Neural progenitor cell (in vitro differentiated cells): ENCODE measurements around the gene CTDSPL2. TPM values are rescaled to one million over a fixed set of nuclear protein-coding genes. Genes with fewer than 3 reads are reported as not detected.

Source experiments
- DNase-seq: peaks from one replicate; pipeline ENCODE4 v3.0.0-alpha.2; 2016; ENCODE audit warnings: low spot score
- H2AFZ ChIP-seq: fragments of 200-600 bp; sonication (generic); replicated peaks from 2 replicates; pipeline ENCODE4 v1.6.1; 2016; ENCODE audit warnings: antibody characterized with exemption
- H3F3A ChIP-seq: fragments of 200-600 bp; sonication (generic); 2 replicates; pipeline ENCODE4 v1.6.1; 2016; ENCODE audit warnings: antibody characterized with exemption, low read depth
- H3K27ac ChIP-seq: fragments of 200-600 bp; sonication (generic); 2 replicates; pipeline ENCODE4 v1.5.1; 2016; ENCODE audit warnings: mild to moderate bottlenecking
- H3K27me3 ChIP-seq: fragments of 200-600 bp; sonication (generic); 2 replicates; pipeline ENCODE4 v1.6.1; 2016; ENCODE audit warnings: mild to moderate bottlenecking, moderate library complexity
- H3K36me3 ChIP-seq: fragments of 200-600 bp; sonication (generic); 2 replicates; pipeline ENCODE4 v1.5.1; 2016
- H3K4me1 ChIP-seq: fragments of 200-600 bp; sonication (generic); 2 replicates; pipeline ENCODE4 v1.6.1; 2016; ENCODE audit warnings: mixed run types
- H3K4me2 ChIP-seq: fragments of 200-600 bp; sonication (generic); 2 replicates; pipeline ENCODE4 v1.6.1; 2016
- H3K4me3 ChIP-seq: fragments of 200-600 bp; sonication (generic); 2 replicates; pipeline ENCODE4 v1.5.1; 2016
- H3K79me2 ChIP-seq: fragments of 200-600 bp; sonication (generic); 2 replicates; pipeline ENCODE4 v1.6.1; 2016; ENCODE audit warnings: low read depth
- H3K9ac ChIP-seq: fragments of 200-600 bp; sonication (generic); 2 replicates; pipeline ENCODE4 v1.6.1; 2016
- H3K9me3 ChIP-seq: fragments of 200-600 bp; sonication (generic); 2 replicates; pipeline ENCODE4 v1.5.1; 2016; ENCODE audit warnings: low read depth
- H4K20me1 ChIP-seq: fragments of 200-600 bp; sonication (generic); 2 replicates; pipeline ENCODE4 v1.6.1; 2016; ENCODE audit warnings: low read depth
- H3K27ac Mint-ChIP-seq: 3 replicates; pipeline ENCODE4 v1.8.0; 2021; ENCODE audit warnings: mixed read lengths
- H3K27me3 Mint-ChIP-seq: 2 replicates; pipeline ENCODE4 v1.8.0; 2022; ENCODE audit warnings: low read depth, mild to moderate bottlenecking, inconsistent platforms, moderate library complexity, mixed read lengths; ENCODE audit not compliant: insufficient read depth
- H3K36me3 Mint-ChIP-seq: 3 replicates; pipeline ENCODE4 v1.8.0; 2021; ENCODE audit warnings: mixed read lengths
- H3K4me1 Mint-ChIP-seq: 3 replicates; pipeline ENCODE4 v1.8.0; 2021; ENCODE audit warnings: mixed read lengths
- H3K4me3 Mint-ChIP-seq: 3 replicates; pipeline ENCODE4 v1.8.0; 2021; ENCODE audit warnings: mild to moderate bottlenecking, moderate library complexity, mixed read lengths
- H3K9me3 Mint-ChIP-seq: 3 replicates; pipeline ENCODE4 v1.8.0; 2020; ENCODE audit warnings: mixed read lengths
- EZH2 ChIP-seq: fragments of 200-600 bp; sonication (generic); IDR thresholded peaks from 2 replicates; pipeline ENCODE4 v1.6.1; 2017; ENCODE audit warnings: antibody characterized with exemption, mild to moderate bottlenecking, moderate library complexity
- EZH2phosphoT487 ChIP-seq: fragments of 200-600 bp; sonication (generic); IDR thresholded peaks from 2 replicates; pipeline ENCODE4 v1.6.1; 2017; ENCODE audit warnings: antibody characterized with exemption
- total RNA-seq: library from RNA; depleted of rRNA; stranded (reverse); fragments of >200 nt; gene quantifications from 2 replicates; pipeline ENCODE4 v1.2.3, GENCODE V29; 2015; ENCODE audit warnings: low replicate concordance
- TF ChIP-seq, protein P1 (sequence below): fragments of 200-600 bp; sonication (generic); IDR thresholded peaks from 2 replicates; pipeline ENCODE4 v1.5.1; 2017; ENCODE audit warnings: antibody characterized with exemption, mild to moderate bottlenecking

Gene CTDSPL2
- total RNA-seq, 1 donor from 2014 or later: 207 TPM

DNA sequence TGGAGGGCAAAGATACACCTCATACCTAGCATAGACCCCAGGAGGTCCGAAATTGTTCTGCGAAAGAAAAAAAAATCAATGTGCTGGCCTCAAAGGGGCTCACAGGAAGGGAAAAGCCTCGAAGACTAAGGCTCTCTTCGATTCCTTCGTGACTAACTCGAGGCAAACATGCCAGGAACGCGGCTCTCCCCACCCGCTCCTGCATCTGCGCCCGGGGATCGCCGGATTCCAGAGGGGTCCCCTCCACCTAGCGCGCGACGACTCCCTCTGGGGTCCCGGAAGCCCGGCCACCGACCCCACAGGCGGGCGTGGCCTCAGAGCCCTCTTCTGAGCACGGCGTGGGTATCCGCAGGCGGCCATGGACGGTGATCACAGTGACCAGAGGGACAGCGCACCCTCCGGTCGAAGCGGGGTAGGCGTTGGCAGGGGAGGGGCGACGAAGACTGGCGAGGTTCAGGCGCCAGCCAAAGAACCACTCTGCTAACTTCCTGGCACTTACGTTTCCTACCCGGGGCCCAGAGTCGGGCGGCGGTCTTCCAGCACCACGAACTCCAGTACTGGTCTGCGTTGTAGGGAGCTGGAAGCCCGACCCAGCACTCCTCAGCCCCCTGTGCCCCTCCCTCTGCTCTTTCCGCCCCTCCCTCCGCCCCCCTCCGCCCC lies 109.0 kb downstream of the CTDSPL2 start:
- Histone ChIP-seq H3K36me3 (no peaks in the 10 kb centered on the region), H3K27me3 (no peaks in the 10 kb centered on the region), H3K4me2 (peak overlapping the region; percentile 95), H3K4me1 (peaks cover 6% of the 10 kb centered on the region), H4K20me1 (peaks cover 16% of the 10 kb centered on the region), H3K27ac (peak overlapping the region; percentile 97), H2AFZ (peak overlapping the region; percentile 80), H3K4me3 (peak overlapping the region; percentile 78), H3K9me3 (no peaks in the 10 kb centered on the region), H3K9ac (peak overlapping the region; percentile 61), H3F3A (peaks cover 26% of the 10 kb centered on the region), H3K79me2 (peaks cover 53% of the 10 kb centered on the region)
- Mint-ChIP-seq H3K27ac (peak overlapping the region; percentile 91), H3K9me3 (no peaks in the 10 kb centered on the region), H3K27me3 (peaks cover 3% of the 10 kb centered on the region), H3K4me3 (peak overlapping the region; percentile 93), H3K4me1 (peaks cover 22% of the 10 kb centered on the region), H3K36me3 (peaks cover 11% of the 10 kb centered on the region)
- TF ChIP-seq, protein P1, sequence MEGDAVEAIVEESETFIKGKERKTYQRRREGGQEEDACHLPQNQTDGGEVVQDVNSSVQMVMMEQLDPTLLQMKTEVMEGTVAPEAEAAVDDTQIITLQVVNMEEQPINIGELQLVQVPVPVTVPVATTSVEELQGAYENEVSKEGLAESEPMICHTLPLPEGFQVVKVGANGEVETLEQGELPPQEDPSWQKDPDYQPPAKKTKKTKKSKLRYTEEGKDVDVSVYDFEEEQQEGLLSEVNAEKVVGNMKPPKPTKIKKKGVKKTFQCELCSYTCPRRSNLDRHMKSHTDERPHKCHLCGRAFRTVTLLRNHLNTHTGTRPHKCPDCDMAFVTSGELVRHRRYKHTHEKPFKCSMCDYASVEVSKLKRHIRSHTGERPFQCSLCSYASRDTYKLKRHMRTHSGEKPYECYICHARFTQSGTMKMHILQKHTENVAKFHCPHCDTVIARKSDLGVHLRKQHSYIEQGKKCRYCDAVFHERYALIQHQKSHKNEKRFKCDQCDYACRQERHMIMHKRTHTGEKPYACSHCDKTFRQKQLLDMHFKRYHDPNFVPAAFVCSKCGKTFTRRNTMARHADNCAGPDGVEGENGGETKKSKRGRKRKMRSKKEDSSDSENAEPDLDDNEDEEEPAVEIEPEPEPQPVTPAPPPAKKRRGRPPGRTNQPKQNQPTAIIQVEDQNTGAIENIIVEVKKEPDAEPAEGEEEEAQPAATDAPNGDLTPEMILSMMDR: peak; percentile 55
- TF ChIP-seq EZH2phosphoT487 (no peak), EZH2 (no peak)
- DNase-seq: peak; percentile 95

DNA sequence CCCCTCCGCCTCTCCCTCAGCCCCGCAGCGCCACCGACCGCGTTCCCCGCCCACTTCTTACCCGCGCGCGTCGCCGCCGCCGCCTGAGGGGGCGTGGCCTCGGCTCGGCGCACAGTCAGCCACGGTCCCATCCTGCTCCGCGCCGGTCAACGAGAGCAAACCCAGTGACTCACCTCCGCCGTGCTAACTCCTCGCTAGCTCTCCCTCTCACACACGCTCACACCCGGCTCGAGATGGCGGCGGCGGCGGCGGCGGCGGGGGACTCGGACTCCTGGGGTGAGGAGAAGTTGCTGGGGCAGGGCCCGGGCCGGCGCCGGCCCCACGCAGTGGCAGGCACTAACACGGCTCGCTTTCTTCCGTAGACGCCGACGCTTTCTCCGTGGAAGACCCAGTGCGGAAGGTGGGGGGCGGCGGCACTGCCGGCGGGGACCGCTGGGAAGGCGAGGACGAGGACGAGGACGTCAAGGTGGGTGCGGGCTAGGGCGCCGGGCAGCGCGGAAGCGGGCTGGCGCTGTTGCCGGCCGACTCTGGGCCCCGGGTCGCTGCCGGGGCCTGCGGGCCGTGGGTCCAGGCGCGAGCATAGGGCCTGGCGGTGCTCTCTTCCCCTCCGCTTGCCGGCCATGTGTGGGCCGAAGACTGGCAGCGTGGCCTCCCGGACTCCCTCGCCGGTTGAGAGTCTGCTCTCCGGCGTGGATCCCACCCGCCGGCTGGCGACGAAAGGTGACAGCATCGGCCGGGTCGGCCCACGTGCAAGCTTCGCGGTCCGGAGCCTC lies 109.7 kb downstream of the CTDSPL2 start, which contains the start of gene EIF3J:
Gene EIF3J, plus strand, starts transcription at position 186 of the 773 bp plus-strand sequence. Its CDS starts 48 bp downstream, at position 234.
- Histone ChIP-seq H3K79me2 (peaks cover 60% of the 10 kb centered on the region), H3K9me3 (no peaks in the 10 kb centered on the region), H3K4me1 (peaks cover 6% of the 10 kb centered on the region), H2AFZ (peak within 1 kb of the TSS; percentile 80), H3F3A (peaks cover 26% of the 10 kb centered on the region), H3K9ac (peak within 1 kb of the TSS; percentile 61), H3K4me3 (peak within 1 kb of the TSS; percentile 78), H4K20me1 (peaks cover 16% of the 10 kb centered on the region), H3K27me3 (no peaks in the 10 kb centered on the region), H3K27ac (peak within 1 kb of the TSS; percentile 97), H3K4me2 (peak within 1 kb of the TSS; percentile 95), H3K36me3 (no peaks in the 10 kb centered on the region)
- DNase-seq: peak; percentile 97
- H3K4me3 Mint-ChIP-seq: peak within 1 kb of the TSS; percentile 93
- H3K36me3 Mint-ChIP-seq: peaks cover 14% of the 10 kb centered on the region
- H3K27ac Mint-ChIP-seq: peak within 1 kb of the TSS; percentile 91
- no peaks in the 10 kb centered on the region for H3K9me3 Mint-ChIP-seq
- TF ChIP-seq EZH2: no peak
- no peak for TF ChIP-seq EZH2phosphoT487
- TF ChIP-seq, protein P1: no peak
- H3K27me3 Mint-ChIP-seq: peaks cover 3% of the 10 kb centered on the region
- H3K4me1 Mint-ChIP-seq: peaks cover 22% of the 10 kb centered on the region

DNA sequence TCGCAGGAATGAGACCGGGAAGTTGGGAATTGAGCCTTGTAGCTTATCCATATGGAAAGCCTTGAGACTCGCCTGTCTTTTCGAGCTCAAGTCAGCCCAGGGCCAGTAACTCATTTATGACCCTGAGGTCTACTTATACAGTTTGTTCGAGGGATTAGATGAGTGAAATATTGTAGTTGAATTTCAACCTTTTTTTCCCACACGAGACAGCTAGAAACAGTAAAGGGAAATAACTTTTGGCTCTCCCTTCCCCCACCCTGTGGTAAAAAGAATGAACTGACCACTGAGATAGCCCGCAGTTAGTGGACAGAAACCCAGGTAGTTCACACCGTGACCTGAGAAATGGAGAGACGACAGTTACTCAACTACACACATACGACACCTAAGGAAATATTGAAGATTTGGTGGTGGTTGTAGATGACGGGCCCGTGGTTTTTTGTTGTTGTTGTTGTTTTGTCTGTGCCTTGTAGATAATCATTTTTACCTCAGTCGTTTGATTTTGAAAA lies 110.4 kb downstream of the CTDSPL2 start:
- H3K27ac Mint-ChIP-seq: no peak overlapping the region
- Histone ChIP-seq H3K27ac (no peak overlapping the region), H3K27me3 (no peaks in the 10 kb centered on the region), H3K79me2 (peaks cover 66% of the 10 kb centered on the region), H4K20me1 (peaks cover 16% of the 10 kb centered on the region), H3K9ac (peak overlapping the region; percentile 28), H3K4me2 (peak overlapping the region; percentile 95), H2AFZ (peak overlapping the region; percentile 57), H3F3A (peaks cover 26% of the 10 kb centered on the region), H3K36me3 (no peaks in the 10 kb centered on the region), H3K4me1 (peaks cover 6% of the 10 kb centered on the region), H3K4me3 (peak overlapping the region; percentile 78), H3K9me3 (no peaks in the 10 kb centered on the region)
- no peak for TF ChIP-seq EZH2phosphoT487
- TF ChIP-seq, protein P1: peak; percentile 31
- no peak for TF ChIP-seq EZH2
- H3K9me3 Mint-ChIP-seq: no peaks in the 10 kb centered on the region
- H3K27me3 Mint-ChIP-seq: peaks cover 3% of the 10 kb centered on the region
- DNase-seq: no peak
- peak overlapping the region; percentile 93 for H3K4me3 Mint-ChIP-seq
- peaks cover 14% of the 10 kb centered on the region for H3K36me3 Mint-ChIP-seq
- H3K4me1 Mint-ChIP-seq: peaks cover 22% of the 10 kb centered on the region
